Neural cell (in vitro differentiated cells): ENCODE results near the gene GPS1.

Experiments
- POLR2AphosphoS5 ChIP-seq: IDR thresholded peaks from 2 replicates; pipeline ENCODE4 v1.6.1; 2012
- RAD21 ChIP-seq: fragments of 450-650 bp; conservative IDR thresholded peaks from 2 replicates; pipeline ENCODE4 v1.6.1; 2014; ENCODE audit warnings: antibody characterized with exemption, mild to moderate bottlenecking, moderate library complexity

GRCh38 chr17:82012640-82013295, 38.9 kb upstream of the GPS1 start:
- TF ChIP-seq RAD21 (no peak), POLR2AphosphoS5 (no peak)
